K562 (cell line): ENCODE measurements around the gene BMP2K. TPM values are rescaled to one million over a fixed set of nuclear protein-coding genes. Genes with fewer than 3 reads are reported as not detected.
A peak's percentile ranks its signal among the peaks of the same experiment; 100 is the strongest.

Experiments
- CBFA2T3 ChIP-seq: fragments of 450-650 bp; IDR thresholded peaks from 2 replicates; pipeline ENCODE4 v1.6.1; 2017
- CBX8 ChIP-seq: fragments of 200-600 bp; sonication (generic); IDR thresholded peaks from 2 replicates; pipeline ENCODE4 v1.6.1; 2012; ENCODE audit warnings: borderline replicate concordance, mixed run types, low read depth, mild to moderate bottlenecking, moderate library complexity, mixed read lengths, low read length, control low read depth, inconsistent platforms; ENCODE audit not compliant: poor library complexity, severe bottlenecking; ENCODE audit errors: extremely low read depth
- E2F5 ChIP-seq: sonication (generic); formaldehyde crosslinking; IDR thresholded peaks from 2 replicates; pipeline ENCODE4 v1.8.0; 2022; ENCODE audit warnings: mild to moderate bottlenecking, missing genetic modification reagents
- ESRRB ChIP-seq: fragments of 250-450 bp; sonication (Bioruptor Pico); IDR thresholded peaks from 2 replicates; pipeline ENCODE4 v1.5.0; 2020; ENCODE audit warnings: mild to moderate bottlenecking, moderate library complexity, borderline replicate concordance
- ETS1 ChIP-seq: conservative IDR thresholded peaks from 2 replicates; pipeline ENCODE4 v1.6.1; 2011; ENCODE audit warnings: low read depth, mild to moderate bottlenecking, low read length; ENCODE audit not compliant: control insufficient read depth
- FOXO4 ChIP-seq: fragments of 450-650 bp; formaldehyde crosslinking; IDR thresholded peaks from 2 replicates; pipeline ENCODE4 v1.4.0; 2020; ENCODE audit warnings: mild to moderate bottlenecking, moderate library complexity
- GABPB2 ChIP-seq: fragments of 250-450 bp; sonication (Bioruptor Pico); conservative IDR thresholded peaks from 2 replicates; pipeline ENCODE4 v1.5.1; 2021; ENCODE audit warnings: mild to moderate bottlenecking
- HBP1 ChIP-seq: fragments of 450-650 bp; formaldehyde crosslinking; IDR thresholded peaks from 2 replicates; pipeline ENCODE4 v1.4.0; 2022; ENCODE audit warnings: missing genetic modification characterization
- HLTF ChIP-seq: fragments of 450-650 bp; IDR thresholded peaks from 2 replicates; pipeline ENCODE4 v1.6.1; 2016
- HMBOX1 ChIP-seq: sonication (generic); IDR thresholded peaks from 2 replicates; pipeline ENCODE4 v1.6.1; 2016
- HNRNPUL1 ChIP-seq: fragments of 200-400 bp; formaldehyde crosslinking; IDR thresholded peaks from 2 replicates; pipeline ENCODE4 v1.6.1; 2017; ENCODE audit warnings: low read length
- ILK ChIP-seq: fragments of 450-650 bp; IDR thresholded peaks from 2 replicates; pipeline ENCODE4 v1.6.1; 2016; ENCODE audit warnings: missing genetic modification characterization, low read depth, mild to moderate bottlenecking, missing compliant biosample characterization, moderate library complexity, borderline replicate concordance
- NBN ChIP-seq: fragments of 450-650 bp; IDR thresholded peaks from 2 replicates; pipeline ENCODE4 v1.6.1; 2016; ENCODE audit warnings: low read depth, mild to moderate bottlenecking
- NFIC ChIP-seq: fragments of 450-650 bp; IDR thresholded peaks from 2 replicates; pipeline ENCODE4 v1.6.1; 2017; ENCODE audit warnings: mild to moderate bottlenecking, inconsistent platforms
- PHF21A ChIP-seq: fragments of 450-650 bp; IDR thresholded peaks from 2 replicates; pipeline ENCODE4 v1.6.1; 2017; ENCODE audit warnings: low read depth, borderline replicate concordance
- PPARD ChIP-seq: fragments of 250-450 bp; sonication (Bioruptor Pico); IDR thresholded peaks from 2 replicates; pipeline ENCODE4 v1.8.0; 2022; ENCODE audit warnings: inconsistent platforms, mild to moderate bottlenecking, moderate library complexity
- RB1 ChIP-seq: fragments of 450-650 bp; IDR thresholded peaks from 2 replicates; pipeline ENCODE4 v1.6.1; 2017; ENCODE audit warnings: low read depth, mild to moderate bottlenecking
- RBM22 ChIP-seq: fragments of 200-400 bp; formaldehyde crosslinking; IDR thresholded peaks from 2 replicates; pipeline ENCODE4 v1.6.1; 2018; ENCODE audit warnings: low read length, low read depth; ENCODE audit not compliant: poor library complexity, severe bottlenecking
- SNRNP70 ChIP-seq: fragments of 200-400 bp; formaldehyde crosslinking; optimal IDR thresholded peaks from 2 replicates; pipeline ENCODE3; 2017; ENCODE audit warnings: low read depth, low read length
- TAL1 ChIP-seq: fragments of 450-650 bp; IDR thresholded peaks from 2 replicates; pipeline ENCODE4 v1.6.1; 2016; ENCODE audit warnings: mild to moderate bottlenecking
- ZNF277 ChIP-seq: fragments of 250-450 bp; sonication (Bioruptor Pico); IDR thresholded peaks from 2 replicates; pipeline ENCODE4 v1.8.0; 2022; ENCODE audit warnings: inconsistent platforms, mild to moderate bottlenecking, moderate library complexity, borderline replicate concordance
- ZNF347 ChIP-seq: fragments of 450-650 bp; formaldehyde crosslinking; IDR thresholded peaks from 2 replicates; pipeline ENCODE4 v1.4.0; 2020; ENCODE audit warnings: low read depth, mild to moderate bottlenecking, moderate library complexity
- ZNF507 ChIP-seq: conservative IDR thresholded peaks from 2 replicates; pipeline ENCODE4 v1.6.1; 2017; ENCODE audit warnings: missing genetic modification characterization, missing compliant biosample characterization
- polyA plus RNA-seq, 8 experiments: library from polyadenylated mRNA; depleted of rRNA in 4 of 8; stranded (reverse) in 5 of 8; unstranded in 3 of 8; fragments of >200 nt; fragmentation: Nextera tagmentation in 2 of 8; fragmentation: Illumina TruSeq in 1 of 8; extraction: Ambion mirVana in 2 of 8; extraction: Trizol in 1 of 8; gene quantifications; 2 replicates each; pipeline versions ENCODE4 v1.2.1 to v1.2.3, GENCODE V29; 2011 to 2014; ENCODE audit warnings: inconsistent platforms in 1 of 8, missing spikeins in 1 of 8
- total RNA-seq, 7 experiments: library from RNA; depleted of rRNA in 6 of 7; stranded (reverse); fragments of >200 nt in 6 of 7; fragmentation: Illumina TruSeq in 2 of 7; extraction: Trizol in 2 of 7; gene quantifications; 2 replicates each; pipeline versions ENCODE4 v1.2.1 to v1.2.3, GENCODE V29; 2011 to 2021; ENCODE audit warnings: low replicate concordance in 1 of 7

BMP2K gene
- total and polyA plus RNA-seq, 9 of the 15 experiments (the other 6 are each of a cell fraction or from before 2014, with no cell fraction given), result 17.0 to 217 (median 104) TPM

GRCh38 chr4:78781139-78781538, 5.0 kb downstream of the BMP2K start (continued):
- TF ChIP-seq HMBOX1 (no peak), HBP1 (CRISPR knock-in tag) (no peak), GABPB2 (CRISPR knock-in tag) (0 out of 2 replicates have a peak, but pooled peaks have one; percentile 38), NBN (0 out of 2 replicates have a peak, but pooled peaks have one; percentile 5), ZNF277 (no peak), ZNF507 (tag) (no peak), NFIC (peak; percentile 60), TAL1 (0 out of 2 replicates have a peak, but pooled peaks have one; percentile 6), FOXO4 (CRISPR knock-in tag) (peak; percentile 20; the same call in 1 of the 2 replicates), E2F5 (CRISPR knock-in tag) (no peak), PHF21A (no peak), ILK (tag) (no peak), ZNF347 (CRISPR knock-in tag) (no peak), HNRNPUL1 (no peak), CBX8 (no peak), RBM22 (no peak), PPARD (CRISPR knock-in tag) (no peak), ESRRB (no peak), CBFA2T3 (peak; percentile 53), ETS1 (no peak), HLTF (no peak), SNRNP70 (no peak), RB1 (no peak)
